Fibroblast of lung (primary cell): ENCODE data around the gene LNPEP. TPM values are rescaled to one million over a fixed set of nuclear protein-coding genes. Genes with fewer than 3 reads are reported as not detected.

Experiments
- DNase-seq, 2 donors: peaks; one replicate each; pipeline versions ENCODE4 v3.0.0 to v3.0.0-alpha.2; 2010; ENCODE audit warnings: low read depth in 2 of 2
- H2AFZ ChIP-seq: 2 replicates; pipeline ENCODE4 v1.5.1; 2012; ENCODE audit warnings: low read length, control low read depth, inconsistent platforms
- H3K27ac ChIP-seq: 2 replicates; pipeline ENCODE4 v1.5.1; 2011; ENCODE audit warnings: low read length, control low read depth; ENCODE audit not compliant: insufficient read depth
- H3K27me3 ChIP-seq: 2 replicates; pipeline ENCODE4 v1.5.1; 2011; ENCODE audit warnings: mild to moderate bottlenecking, low read length; ENCODE audit not compliant: control insufficient read depth, insufficient read depth
- H3K36me3 ChIP-seq: 2 replicates; pipeline ENCODE4 v1.5.1; 2011; ENCODE audit warnings: low read length; ENCODE audit not compliant: control insufficient read depth, insufficient read depth
- H3K4me1 ChIP-seq: 2 replicates; pipeline ENCODE4 v1.5.1; 2011; ENCODE audit warnings: low read length; ENCODE audit not compliant: control insufficient read depth, insufficient read depth; ENCODE audit errors: extremely low read depth
- H3K4me2 ChIP-seq: 2 replicates; pipeline ENCODE4 v1.5.1; 2011; ENCODE audit warnings: low read length, control low read depth; ENCODE audit not compliant: insufficient read depth; ENCODE audit errors: extremely low read depth
- H3K4me3 ChIP-seq, 4 experiments: fragments of 200-600 bp in 1 of 4; sonication (generic) in 1 of 4; replicated peaks in 1 of 4; 2 replicates each; pipeline ENCODE4 v1.5.1; 2011 to 2016; ENCODE audit warnings: low read length in 4 of 4, low read depth in 3 of 4, mild to moderate bottlenecking in 3 of 4, control low read depth in 2 of 4, inconsistent platforms in 1 of 4, mixed read lengths in 1 of 4; ENCODE audit not compliant: insufficient read depth in 1 of 4; ENCODE audit errors: control extremely low read depth in 1 of 4
- H3K79me2 ChIP-seq: 2 replicates; pipeline ENCODE4 v1.5.1; 2012; ENCODE audit warnings: mild to moderate bottlenecking, low read length, inconsistent platforms; ENCODE audit not compliant: control insufficient read depth, insufficient read depth
- H3K9ac ChIP-seq: 2 replicates; pipeline ENCODE4 v1.5.1; 2011; ENCODE audit warnings: mild to moderate bottlenecking, low read length, control low read depth; ENCODE audit not compliant: insufficient read depth
- H3K9me3 ChIP-seq: 2 replicates; pipeline ENCODE4 v1.5.1; 2012; ENCODE audit warnings: low read depth, low read length; ENCODE audit not compliant: control insufficient read depth, insufficient read depth
- H4K20me1 ChIP-seq: 2 replicates; pipeline ENCODE4 v1.5.1; 2011; ENCODE audit warnings: low read length; ENCODE audit not compliant: control insufficient read depth, insufficient read depth; ENCODE audit errors: extremely low read depth
- EZH2 ChIP-seq: IDR thresholded peaks from 2 replicates; pipeline ENCODE4 v1.5.1; 2012; ENCODE audit warnings: low read length, control low read depth, mild to moderate bottlenecking; ENCODE audit errors: missing control alignments
- polyA plus RNA-seq, 2 donors: library from polyadenylated mRNA; depleted of rRNA in 1 of 2; stranded (reverse) in 1 of 2; unstranded in 1 of 2; fragments of >200 nt; gene quantifications; 2 replicates each; pipeline ENCODE4 v1.2.1, GENCODE V29; 2011 to 2012; ENCODE audit warnings: missing spikeins in 1 of 2
- total RNA-seq: library from RNA; depleted of rRNA; stranded (reverse); fragments of >200 nt; gene quantifications from 2 replicates; pipeline ENCODE4 v1.2.1, GENCODE V29; 2014
- TF ChIP-seq, protein P1 (sequence below), 2 donors: IDR thresholded peaks in 1 of 2; conservative IDR thresholded peaks in 1 of 2; 1 replicate in 1 of 2; 2 replicates in 1 of 2; pipeline ENCODE4 v1.5.1; 2011 to 2012; ENCODE audit warnings: low read length in 2 of 2, control low read depth in 1 of 2, inconsistent platforms in 1 of 2, low read depth in 1 of 2, mild to moderate bottlenecking in 1 of 2

LNPEP gene
- total and polyA plus RNA-seq, 2 donors (not counting 1 experiment from before 2014, with no cell fraction given) = 19.5 to 26.1 TPM

DNA sequence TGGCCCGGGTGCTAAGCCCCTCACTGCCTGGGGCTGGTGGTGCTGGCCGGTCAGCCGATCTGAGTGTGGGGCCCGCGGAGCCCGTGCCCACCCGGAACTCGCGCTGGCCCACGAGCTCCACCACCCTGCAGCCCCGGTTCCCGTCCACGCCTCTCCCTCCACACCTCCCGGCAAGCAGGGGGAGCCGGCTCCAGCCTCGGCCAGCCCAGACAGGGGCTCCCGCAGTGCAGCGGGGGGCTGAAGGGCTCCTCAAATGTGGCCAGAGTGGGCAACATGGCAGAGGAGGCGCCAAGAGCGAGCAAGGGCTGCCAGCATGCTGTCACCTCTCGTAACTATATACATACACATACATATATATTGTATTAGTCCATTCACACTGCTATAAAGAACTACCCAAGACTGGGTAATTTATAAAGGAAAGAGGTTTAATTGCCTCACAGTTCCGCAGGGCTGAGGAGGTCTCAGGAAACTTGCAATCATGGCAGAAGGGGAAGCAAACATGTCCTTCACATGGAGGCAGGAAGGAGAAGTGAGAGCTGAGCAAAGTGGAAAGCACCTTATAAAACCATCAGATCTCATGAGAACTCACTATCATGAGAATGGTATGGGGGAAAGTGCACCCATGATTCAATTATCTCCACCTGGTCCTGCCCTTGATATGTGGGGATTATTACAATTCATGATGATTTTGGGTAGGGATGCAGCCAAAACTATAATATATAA lies 149.7 kb downstream of the LNPEP start:
- TF ChIP-seq EZH2 = no peak
- TF ChIP-seq, protein P1, sequence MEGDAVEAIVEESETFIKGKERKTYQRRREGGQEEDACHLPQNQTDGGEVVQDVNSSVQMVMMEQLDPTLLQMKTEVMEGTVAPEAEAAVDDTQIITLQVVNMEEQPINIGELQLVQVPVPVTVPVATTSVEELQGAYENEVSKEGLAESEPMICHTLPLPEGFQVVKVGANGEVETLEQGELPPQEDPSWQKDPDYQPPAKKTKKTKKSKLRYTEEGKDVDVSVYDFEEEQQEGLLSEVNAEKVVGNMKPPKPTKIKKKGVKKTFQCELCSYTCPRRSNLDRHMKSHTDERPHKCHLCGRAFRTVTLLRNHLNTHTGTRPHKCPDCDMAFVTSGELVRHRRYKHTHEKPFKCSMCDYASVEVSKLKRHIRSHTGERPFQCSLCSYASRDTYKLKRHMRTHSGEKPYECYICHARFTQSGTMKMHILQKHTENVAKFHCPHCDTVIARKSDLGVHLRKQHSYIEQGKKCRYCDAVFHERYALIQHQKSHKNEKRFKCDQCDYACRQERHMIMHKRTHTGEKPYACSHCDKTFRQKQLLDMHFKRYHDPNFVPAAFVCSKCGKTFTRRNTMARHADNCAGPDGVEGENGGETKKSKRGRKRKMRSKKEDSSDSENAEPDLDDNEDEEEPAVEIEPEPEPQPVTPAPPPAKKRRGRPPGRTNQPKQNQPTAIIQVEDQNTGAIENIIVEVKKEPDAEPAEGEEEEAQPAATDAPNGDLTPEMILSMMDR (conservative IDR thresholded peaks at IDR 0.05 in 1 of 2, IDR thresholded peaks at IDR 0.05 in 1 of 2; ENCODE audit: low read depth in 1 of 2, low read length in 2 of 2) = no peak
- Histone ChIP-seq H2AFZ (no peak overlapping the region), H3K27me3 (peaks cover 16% of the 10 kb centered on the region), H3K79me2 (no peaks in the 10 kb centered on the region), H3K4me3 (no peak overlapping the region), H3K4me2 (no peak overlapping the region), H3K9ac (no peak overlapping the region), H3K36me3 (no peaks in the 10 kb centered on the region), H3K4me1 (no peaks in the 10 kb centered on the region), H4K20me1 (no peaks in the 10 kb centered on the region), H3K9me3 (no peaks in the 10 kb centered on the region), H3K27ac (no peak overlapping the region)
- no peak for DNase-seq

Other genes starting within 250 kb of the LNPEP start
- 40.8 and 60.4 TPM in 2 replicates for gene ERAP1, start 128.1 kb upstream of the LNPEP start, total RNA-seq
- gene ERAP1, start 128.1 kb upstream of the LNPEP start, polyA plus RNA-seq = 60.5 and 75.6 TPM in 2 replicates
- 66.0 and 180 TPM in 2 replicates for gene ERAP2, start 59.6 kb upstream of the LNPEP start, total RNA-seq
- gene ERAP2, start 59.6 kb upstream of the LNPEP start, polyA plus RNA-seq = 56.7 and 70.9 TPM in 2 replicates
- gene LIX1, start 206.5 kb downstream of the LNPEP start, total RNA-seq = not detected in 2 replicates
- not detected in 2 replicates for gene LIX1, start 206.5 kb downstream of the LNPEP start, polyA plus RNA-seq
- 24.6 and 25.4 TPM in 2 replicates for gene RIOK2, start 247.2 kb downstream of the LNPEP start, total RNA-seq
- gene RIOK2, start 247.2 kb downstream of the LNPEP start, polyA plus RNA-seq = 17.0 and 18.2 TPM in 2 replicates